NK-92 treated with Interleukin-12 subunit alpha and Interleukin-12 subunit beta, amount 100 ng/mL, for 24 hours (cell line): ENCODE measurements around the gene LTA4H.

ENCODE experiments used
- DNase-seq: peaks from one replicate; lab custom pipeline; 2025; lab: John Stamatoyannopoulos, UW

LTA4H gene

GRCh38 chr12:95956557-95957145 is 78.7 kb downstream of the LTA4H start:
- no peak for DNase-seq

- no peak for DNase-seq
These were observed 79.7 kb downstream of the LTA4H start for GRCh38 chr12:95955549-95956159.

- DNase-seq = no peak
These were observed 82.4 kb downstream of the LTA4H start for GRCh38 chr12:95953000-95953399.

GRCh38 chr12:95951515-95951914 is 83.9 kb downstream of the LTA4H start:
- no peak for DNase-seq
